HUES48 (cell line): ENCODE measurements around the gene GLIS2.
"Not testable (repeated sequence)": the region's sequence is repeated elsewhere in the genome, so short reads cannot be mapped to it uniquely, and the experiment has no call there.

Experiments used
- H3K27ac ChIP-seq: one replicate; pipeline ENCODE4 v1.7.0; 2013; ENCODE audit warnings: low read depth, low read length, inconsistent platforms
- H3K27me3 ChIP-seq: 2 replicates; pipeline ENCODE4 v1.6.1; 2013; ENCODE audit warnings: mild to moderate bottlenecking, low read length; ENCODE audit not compliant: control insufficient read depth, insufficient read depth
- H3K36me3 ChIP-seq: 2 replicates; pipeline ENCODE4 v1.6.1; 2013; ENCODE audit warnings: low read length; ENCODE audit not compliant: control insufficient read depth, insufficient read depth
- H3K4me1 ChIP-seq: 2 replicates; pipeline ENCODE4 v1.6.1; 2013; ENCODE audit warnings: mild to moderate bottlenecking, low read length; ENCODE audit not compliant: control insufficient read depth, insufficient read depth
- H3K4me3 ChIP-seq: 2 replicates; pipeline ENCODE4 v1.5.1; 2013; ENCODE audit warnings: mild to moderate bottlenecking, low read depth, low read length
- H3K9ac ChIP-seq: 2 replicates; pipeline ENCODE4 v1.6.1; 2013; ENCODE audit warnings: mild to moderate bottlenecking, low read depth, low read length, moderate library complexity
- H3K9me3 ChIP-seq: 2 replicates; pipeline ENCODE4 v1.6.1; 2013; ENCODE audit warnings: low read length; ENCODE audit not compliant: control insufficient read depth, insufficient read depth

The GLIS2 gene

DNA sequence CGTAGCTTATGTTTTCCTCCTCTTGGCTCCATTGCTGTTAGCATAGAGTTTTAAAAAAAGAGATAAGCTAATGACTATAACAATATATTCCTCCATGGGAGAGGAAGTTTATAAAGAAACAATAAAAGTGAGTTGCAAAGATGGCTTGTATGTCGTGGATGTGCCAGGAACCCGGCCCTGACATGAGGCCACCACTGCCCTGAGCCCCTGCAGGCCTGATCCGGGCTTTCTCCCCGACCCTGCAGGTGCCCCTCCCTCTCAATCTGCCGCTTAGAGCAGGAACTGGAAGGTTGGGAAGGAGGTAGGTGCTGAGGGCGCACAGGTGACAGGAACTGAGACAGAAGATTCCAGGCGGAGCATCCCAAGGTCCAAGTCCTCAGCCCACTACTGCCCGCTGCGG lies 23.6 kb downstream of the GLIS2 start:
- Histone ChIP-seq H3K27ac (no peak overlapping the region), H3K4me3 (no peak overlapping the region), H3K4me1 (no peaks in the 10 kb centered on the region), H3K27me3 (no peaks in the 10 kb centered on the region), H3K9me3 (no peaks in the 10 kb centered on the region), H3K9ac (no peak overlapping the region), H3K36me3 (peaks cover 63% of the 10 kb centered on the region)

DNA sequence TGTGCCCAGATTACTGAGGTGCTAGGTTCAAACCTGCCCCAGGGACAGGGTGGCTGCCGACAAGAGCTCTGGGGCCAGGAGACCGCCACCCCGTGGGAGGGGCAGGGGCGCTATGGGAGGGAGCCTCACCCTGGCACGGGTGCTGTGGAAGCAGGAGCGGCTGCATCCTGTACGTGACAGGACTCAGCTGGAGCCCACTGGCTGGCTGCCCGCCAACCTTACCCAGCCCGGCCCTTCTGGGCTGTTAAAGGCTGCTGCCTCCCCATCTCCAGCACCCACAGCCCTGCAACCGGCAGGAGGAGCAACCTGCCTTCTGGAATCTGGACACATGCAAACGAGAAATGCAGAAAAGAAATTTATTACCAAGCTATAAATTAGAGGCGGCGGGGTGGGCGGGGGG lies 24.0 kb downstream of the GLIS2 start:
- peaks cover 2% of the 10 kb centered on the region for H3K9me3 ChIP-seq
- peaks cover 58% of the 10 kb centered on the region for H3K36me3 ChIP-seq
- no peaks in the 10 kb centered on the region for H3K27me3 ChIP-seq
- no peak overlapping the region for H3K4me3 ChIP-seq
- no peak overlapping the region for H3K9ac ChIP-seq
- H3K4me1 ChIP-seq, result no peaks in the 10 kb centered on the region
- H3K27ac ChIP-seq, result no peak overlapping the region

DNA sequence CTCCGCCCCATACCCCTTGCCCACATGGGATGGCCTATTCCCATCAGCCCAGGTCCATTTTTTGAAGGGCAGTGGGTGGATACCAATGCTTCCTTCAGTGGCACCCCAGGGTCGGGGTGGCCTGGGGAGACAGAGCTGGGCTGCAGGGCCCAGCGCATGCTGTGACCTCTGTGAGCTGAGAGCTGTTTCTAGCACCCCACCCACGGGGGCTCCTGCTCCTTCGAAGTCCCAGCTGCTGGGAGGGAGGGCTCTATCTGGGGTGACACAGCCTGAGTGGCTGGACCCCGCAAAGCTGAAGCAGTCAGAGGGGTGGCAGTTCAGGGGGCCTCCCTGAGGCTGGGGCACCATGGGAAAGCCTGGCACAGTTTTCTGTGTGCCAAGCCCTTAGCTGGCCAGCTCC lies 24.6 kb downstream of the GLIS2 start:
- Histone ChIP-seq H3K27me3 (no peaks in the 10 kb centered on the region), H3K9ac (no peak overlapping the region), H3K36me3 (peaks cover 54% of the 10 kb centered on the region), H3K4me1 (no peaks in the 10 kb centered on the region), H3K4me3 (no peak overlapping the region), H3K9me3 (peaks cover 4% of the 10 kb centered on the region), H3K27ac (no peak overlapping the region)

DNA sequence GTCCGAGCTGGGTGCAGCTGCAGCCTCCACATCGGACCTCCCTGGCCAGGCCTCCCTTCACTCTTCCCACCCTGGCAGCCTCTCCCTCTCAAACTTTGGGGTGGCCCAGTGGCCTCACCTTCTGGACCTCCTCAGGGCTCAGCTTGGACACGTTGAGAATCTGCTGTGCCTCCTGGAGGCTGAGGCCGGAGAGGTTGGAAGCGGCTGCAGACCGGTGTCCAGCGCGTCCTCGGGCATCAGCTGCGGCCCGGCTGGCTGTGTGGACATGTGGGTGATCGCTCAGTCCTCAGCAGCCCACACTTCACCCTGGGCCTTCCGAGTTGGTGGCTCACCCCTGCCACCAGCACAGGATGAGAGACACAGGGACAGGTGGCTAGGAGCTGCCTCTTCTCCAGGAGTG lies 25.4 kb downstream of the GLIS2 start:
- no peaks in the 10 kb centered on the region for H3K27me3 ChIP-seq
- no peaks in the 10 kb centered on the region for H3K4me1 ChIP-seq
- no peak overlapping the region for H3K4me3 ChIP-seq
- peaks cover 4% of the 10 kb centered on the region for H3K9me3 ChIP-seq
- H3K27ac ChIP-seq, result no peak overlapping the region
- H3K36me3 ChIP-seq, result peaks cover 55% of the 10 kb centered on the region
- H3K9ac ChIP-seq, result no peak overlapping the region

DNA sequence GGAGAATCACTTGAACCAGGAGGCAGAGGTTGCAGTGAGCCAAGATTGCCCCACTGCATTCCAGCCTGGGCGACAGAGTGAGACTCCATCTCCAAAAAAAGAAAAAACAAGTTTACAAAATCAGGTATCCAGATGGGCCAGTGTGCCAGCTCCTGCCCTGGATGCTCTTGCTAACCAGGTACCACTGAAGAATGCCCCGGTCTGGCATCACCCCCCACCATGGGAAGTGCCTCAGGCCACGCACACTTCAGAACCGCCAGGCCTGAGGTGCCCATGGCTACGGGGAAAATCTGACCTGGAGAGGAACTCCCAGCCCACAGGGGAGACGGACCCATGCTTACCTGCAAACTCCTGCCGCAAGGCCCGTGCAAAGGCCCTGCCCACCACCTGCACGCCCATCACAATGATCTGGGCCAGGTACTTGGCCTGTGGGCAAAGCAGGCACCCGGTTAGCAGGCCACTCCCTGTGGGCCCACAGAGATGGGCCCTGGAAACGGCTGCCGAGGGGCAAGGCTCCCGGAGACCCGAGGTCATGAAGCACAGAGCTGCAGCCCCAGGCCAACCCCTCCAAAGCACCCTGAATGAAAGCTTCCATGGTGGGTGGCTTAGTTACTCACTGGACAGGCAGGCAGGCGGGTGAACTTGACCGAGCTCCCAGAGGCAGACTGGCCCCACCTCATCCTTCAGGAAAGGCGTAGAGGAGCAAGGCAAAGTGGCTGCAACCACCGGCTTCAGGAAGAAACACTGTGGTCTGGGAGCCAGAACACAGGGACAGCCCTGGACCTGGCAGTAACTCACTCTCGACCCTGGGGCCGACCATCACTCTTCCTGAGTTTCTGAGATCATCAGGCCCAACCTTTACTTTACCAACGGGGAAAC lies 27.2 kb downstream of the GLIS2 start:
- no peak overlapping the region for H3K27ac ChIP-seq
- H3K9ac ChIP-seq, result no peak overlapping the region
- peaks cover 4% of the 10 kb centered on the region for H3K9me3 ChIP-seq
- H3K36me3 ChIP-seq, result peaks cover 49% of the 10 kb centered on the region
- no peaks in the 10 kb centered on the region for H3K4me1 ChIP-seq
- H3K27me3 ChIP-seq, result no peaks in the 10 kb centered on the region
- no peak overlapping the region for H3K4me3 ChIP-seq

DNA sequence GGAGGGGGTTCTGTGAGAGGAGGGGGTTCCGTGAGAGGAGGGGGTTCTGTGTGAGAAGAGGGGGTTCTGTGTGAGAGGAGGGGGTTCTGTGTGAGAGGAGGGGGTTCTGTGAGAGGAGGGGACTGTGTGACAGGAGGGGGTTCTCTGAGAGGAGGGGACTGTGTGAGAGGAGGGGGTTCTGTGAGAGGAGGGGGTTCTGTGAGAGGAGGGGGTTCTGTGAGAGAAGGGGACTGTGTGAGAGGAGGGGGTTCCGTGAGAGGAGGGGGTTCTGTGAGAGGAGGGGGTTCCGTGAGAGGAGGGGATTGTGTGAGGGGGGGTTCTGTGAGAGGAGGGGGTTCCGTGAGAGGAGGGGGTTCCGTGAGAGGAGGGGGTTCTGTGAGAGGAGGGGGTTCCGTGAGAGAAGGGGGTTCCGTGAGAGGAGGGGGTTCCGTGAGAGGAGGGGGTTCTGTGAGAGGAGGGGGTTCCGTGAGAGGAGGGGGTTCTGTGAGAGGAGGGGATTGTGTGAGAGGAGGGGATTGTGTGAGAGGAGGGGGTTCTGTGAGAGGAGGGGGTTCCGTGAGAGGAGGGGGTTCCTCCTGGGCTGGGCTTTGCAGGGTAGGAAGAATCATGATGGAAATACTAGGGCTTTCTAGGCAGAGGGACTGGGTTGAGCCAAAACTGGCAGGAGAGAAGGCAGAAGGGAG lies 28.6 kb downstream of the GLIS2 start:
- H3K27ac ChIP-seq, H3K4me1 ChIP-seq, H3K27me3 ChIP-seq, H3K9ac ChIP-seq, H3K9me3 ChIP-seq, H3K4me3 ChIP-seq: not testable (repeated sequence)
- peaks cover 49% of the 10 kb centered on the region for H3K36me3 ChIP-seq

DNA sequence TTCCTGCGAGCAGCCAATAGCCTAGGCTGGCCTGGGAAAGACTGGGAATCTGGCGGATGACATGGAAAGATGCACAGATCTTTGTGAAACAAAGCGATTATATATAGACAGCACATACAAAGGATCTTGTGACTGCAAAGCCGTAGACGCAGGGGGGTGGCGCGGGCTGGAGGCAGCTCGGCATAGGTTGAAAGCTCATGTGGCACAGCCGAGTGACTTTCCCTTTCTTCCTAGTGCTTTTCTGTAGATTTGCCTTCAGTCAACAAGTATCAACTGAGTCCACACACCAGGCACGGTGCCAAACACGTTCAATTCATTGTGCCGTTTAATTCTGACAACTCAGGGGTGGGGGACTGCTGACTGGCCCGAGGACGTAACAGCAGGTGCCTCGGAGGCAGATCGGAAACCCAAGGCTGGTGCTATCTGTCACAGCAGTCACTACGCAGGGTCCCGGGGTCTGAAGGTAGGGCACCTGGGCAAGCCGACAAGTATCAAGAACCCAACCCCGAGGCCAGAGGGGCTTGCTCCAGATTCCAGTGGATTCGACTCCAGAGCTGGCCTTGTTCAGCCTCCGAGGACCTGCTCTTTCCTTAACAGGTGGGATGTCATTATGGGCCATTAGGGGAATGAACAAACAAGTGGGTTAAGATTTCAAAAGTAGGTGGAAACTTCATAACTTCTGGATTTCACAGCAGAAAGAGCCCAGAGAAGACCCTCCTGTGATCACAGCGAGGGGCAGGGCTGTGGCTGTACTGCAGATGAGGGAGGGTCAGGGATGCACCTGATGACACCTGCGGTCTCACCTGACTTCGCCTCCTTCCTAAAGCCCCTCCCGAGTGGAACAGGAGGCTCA lies 29.3 kb downstream of the GLIS2 start:
- peaks cover 46% of the 10 kb centered on the region for H3K36me3 ChIP-seq
- H3K9ac ChIP-seq, result no peak overlapping the region
- no peaks in the 10 kb centered on the region for H3K27me3 ChIP-seq
- H3K4me1 ChIP-seq, result no peaks in the 10 kb centered on the region
- no peak overlapping the region for H3K4me3 ChIP-seq
- H3K9me3 ChIP-seq, result peaks cover 4% of the 10 kb centered on the region
- H3K27ac ChIP-seq, result no peak overlapping the region

DNA sequence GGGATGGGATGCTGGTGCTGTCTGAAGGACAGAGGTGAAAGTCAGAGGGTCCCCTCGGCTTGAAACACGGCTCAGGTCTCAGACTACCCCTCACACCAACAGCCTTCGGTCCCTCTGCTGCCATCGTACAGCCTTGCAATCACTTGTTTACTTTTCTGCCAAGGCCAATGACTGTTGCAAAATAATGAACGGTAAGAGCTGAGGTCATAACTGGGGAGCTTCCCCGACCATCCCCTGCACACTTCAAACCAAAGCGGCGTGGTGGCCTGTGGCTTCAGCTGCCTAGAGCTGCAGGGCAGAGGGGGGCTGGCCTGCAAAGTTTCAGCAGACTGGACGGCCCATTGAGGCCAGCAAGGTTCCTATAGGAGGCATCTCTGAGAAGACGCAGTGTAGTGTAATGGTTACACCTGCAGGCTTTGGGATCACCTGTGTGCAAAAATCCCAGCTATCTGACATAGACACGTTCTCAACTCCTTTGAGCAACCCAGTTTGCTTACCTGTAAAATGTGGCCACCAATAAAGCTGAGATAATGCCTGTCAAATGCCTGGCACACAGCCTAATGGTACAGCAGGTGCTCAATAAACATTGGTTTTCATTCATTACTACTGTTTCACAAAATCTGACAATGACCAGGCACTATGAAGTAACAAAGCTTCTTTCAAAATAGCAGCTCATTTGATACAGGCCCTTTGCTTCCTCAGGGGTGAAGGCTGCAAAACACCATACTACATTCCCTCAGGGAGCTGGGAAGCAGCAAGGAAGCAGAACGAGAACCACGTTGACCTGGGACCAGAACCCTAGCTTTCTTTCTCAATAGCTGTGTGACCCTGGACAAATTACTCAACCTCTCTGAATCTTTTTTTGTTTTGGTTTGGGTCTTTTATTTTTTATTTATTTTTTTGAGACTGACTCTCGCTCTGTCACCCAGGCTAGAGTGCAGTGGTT lies 30.2 kb downstream of the GLIS2 start:
- Histone ChIP-seq H3K36me3 (peaks cover 37% of the 10 kb centered on the region), H3K4me1 (no peaks in the 10 kb centered on the region), H3K9ac (no peak overlapping the region), H3K4me3 (no peak overlapping the region), H3K27ac (no peak overlapping the region), H3K27me3 (no peaks in the 10 kb centered on the region), H3K9me3 (peaks cover 4% of the 10 kb centered on the region)

DNA sequence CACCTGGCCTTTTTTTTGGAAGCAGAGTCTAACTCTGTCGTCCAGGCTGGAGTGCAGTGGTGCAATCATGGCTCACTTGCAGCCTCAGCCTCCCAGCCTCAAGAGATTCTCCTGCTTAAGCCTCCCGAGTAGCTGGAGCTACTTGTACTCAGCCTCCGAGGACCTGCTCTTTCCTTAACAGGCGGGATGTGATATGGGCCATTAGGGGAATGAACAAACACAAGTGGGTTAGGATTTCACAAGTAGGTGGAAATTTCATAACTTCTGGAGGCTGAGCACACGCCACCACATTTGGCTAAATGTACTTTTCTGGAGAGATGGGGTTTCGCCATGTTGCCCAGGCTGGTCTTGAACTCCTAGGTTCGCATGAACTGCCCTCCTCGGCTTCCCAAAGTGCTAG lies 31.1 kb downstream of the GLIS2 start:
- Histone ChIP-seq H3K36me3 (peaks cover 29% of the 10 kb centered on the region), H3K27me3 (no peaks in the 10 kb centered on the region), H3K27ac (no peak overlapping the region), H3K9me3 (peaks cover 4% of the 10 kb centered on the region), H3K4me1 (no peaks in the 10 kb centered on the region), H3K9ac (no peak overlapping the region), H3K4me3 (no peak overlapping the region)

DNA sequence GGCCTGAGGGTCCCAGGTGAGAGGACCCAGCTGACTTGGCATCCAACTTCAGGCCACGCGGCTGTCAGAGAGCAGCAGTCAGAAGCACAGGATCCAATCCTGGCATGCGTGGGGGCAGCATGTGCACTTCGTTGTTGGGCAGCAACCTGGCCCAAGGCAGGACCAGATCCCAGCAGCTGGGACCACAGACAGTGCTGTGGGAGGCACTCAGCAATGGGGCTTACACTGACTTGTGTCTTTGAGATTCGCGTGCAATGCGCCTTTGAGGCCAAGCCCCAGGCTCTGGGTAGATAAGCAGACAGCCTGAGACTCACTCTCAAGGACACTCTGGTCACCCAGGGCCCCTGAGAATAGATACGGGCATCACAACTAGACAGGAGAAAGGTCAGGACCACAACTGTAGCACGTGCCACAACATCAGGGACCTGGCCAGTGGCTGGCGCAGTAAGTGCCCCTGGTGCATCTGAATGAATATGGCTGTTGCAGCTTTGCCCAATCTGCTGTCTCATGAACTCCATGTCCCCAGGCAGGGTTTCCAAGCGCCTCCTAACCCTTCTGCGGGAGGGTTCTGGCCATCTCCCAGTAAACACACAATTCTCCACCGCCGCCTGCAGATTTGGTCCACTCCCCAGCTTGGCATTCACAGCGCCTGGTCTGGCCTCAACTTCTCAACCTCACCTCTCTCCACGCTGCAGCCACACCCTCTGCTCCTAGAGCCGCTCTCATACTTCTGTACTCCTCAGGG lies 32.1 kb downstream of the GLIS2 start:
- peaks cover 4% of the 10 kb centered on the region for H3K9me3 ChIP-seq
- H3K4me3 ChIP-seq, result no peak overlapping the region
- H3K27ac ChIP-seq, result no peak overlapping the region
- H3K36me3 ChIP-seq, result peaks cover 29% of the 10 kb centered on the region
- no peaks in the 10 kb centered on the region for H3K27me3 ChIP-seq
- H3K4me1 ChIP-seq, result no peaks in the 10 kb centered on the region
- H3K9ac ChIP-seq, result no peak overlapping the region
